RKO (cell line): ENCODE measurements around the gene NECAB2.
"Not testable (repeated sequence)": the region's sequence is repeated elsewhere in the genome, so short reads cannot be mapped to it uniquely, and the experiment has no call there.

ENCODE experiments used
- DNase-seq: peaks from one replicate; pipeline ENCODE4 v3.0.0-alpha.2; 2016; ENCODE audit warnings: low spot score

Gene NECAB2

GRCh38 chr16:83936581-83937165 lies 31.4 kb upstream of the NECAB2 start:
- DNase-seq = no peak

DNA sequence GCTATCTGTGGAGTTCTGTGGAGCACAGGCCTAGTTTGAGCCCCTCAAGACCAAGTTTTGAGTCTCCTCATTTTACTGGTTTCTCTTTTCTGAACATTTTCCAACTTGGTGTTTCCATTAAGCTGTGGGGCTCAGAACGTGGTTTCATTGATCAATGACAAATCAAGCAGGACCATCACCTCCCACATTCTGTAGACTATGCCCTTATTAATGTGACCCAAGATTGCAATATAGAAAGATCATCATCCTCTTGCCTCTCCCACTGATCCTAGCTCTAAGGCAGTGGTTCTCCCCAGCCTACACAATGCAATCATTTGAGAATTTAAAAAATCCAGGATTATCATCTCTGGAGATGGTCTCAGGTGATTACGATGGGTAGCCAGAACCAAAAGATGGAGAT lies 30.8 kb upstream of the NECAB2 start:
- no peak for DNase-seq

GRCh38 chr16:83937922-83938885 lies 29.8 kb upstream of the NECAB2 start:
- DNase-seq = no peak

DNA sequence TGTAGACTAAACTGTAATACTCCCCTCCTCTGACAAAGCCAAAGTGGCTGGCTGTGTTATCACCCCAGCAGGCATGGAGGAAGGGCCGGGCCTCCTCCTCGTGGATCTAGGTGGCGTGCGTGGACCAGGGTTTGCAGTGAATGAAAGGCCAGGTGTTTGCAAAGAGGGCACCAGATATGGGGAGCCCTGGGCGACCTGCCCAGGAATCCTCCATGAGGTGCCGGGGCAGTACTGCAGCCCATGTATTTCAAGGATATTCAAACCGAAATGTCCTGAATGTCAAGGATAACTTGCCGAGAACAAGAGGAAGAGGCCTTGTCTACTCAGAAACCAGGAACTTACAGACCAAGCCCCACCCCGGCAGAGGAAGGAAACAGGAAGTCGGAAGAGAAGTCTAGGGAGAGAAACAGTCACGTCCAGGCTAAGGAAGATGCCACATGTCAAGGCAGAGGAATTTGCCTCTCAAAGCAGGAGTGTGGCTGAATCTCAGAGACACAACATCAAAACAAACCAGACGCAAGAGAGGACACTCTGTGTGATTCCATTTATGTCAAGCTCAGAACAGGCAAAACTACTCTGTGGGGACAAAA lies 28.7 kb upstream of the NECAB2 start:
- no peak for DNase-seq

GRCh38 chr16:83940119-83940518 lies 27.9 kb upstream of the NECAB2 start:
- DNase-seq = no peak

DNA sequence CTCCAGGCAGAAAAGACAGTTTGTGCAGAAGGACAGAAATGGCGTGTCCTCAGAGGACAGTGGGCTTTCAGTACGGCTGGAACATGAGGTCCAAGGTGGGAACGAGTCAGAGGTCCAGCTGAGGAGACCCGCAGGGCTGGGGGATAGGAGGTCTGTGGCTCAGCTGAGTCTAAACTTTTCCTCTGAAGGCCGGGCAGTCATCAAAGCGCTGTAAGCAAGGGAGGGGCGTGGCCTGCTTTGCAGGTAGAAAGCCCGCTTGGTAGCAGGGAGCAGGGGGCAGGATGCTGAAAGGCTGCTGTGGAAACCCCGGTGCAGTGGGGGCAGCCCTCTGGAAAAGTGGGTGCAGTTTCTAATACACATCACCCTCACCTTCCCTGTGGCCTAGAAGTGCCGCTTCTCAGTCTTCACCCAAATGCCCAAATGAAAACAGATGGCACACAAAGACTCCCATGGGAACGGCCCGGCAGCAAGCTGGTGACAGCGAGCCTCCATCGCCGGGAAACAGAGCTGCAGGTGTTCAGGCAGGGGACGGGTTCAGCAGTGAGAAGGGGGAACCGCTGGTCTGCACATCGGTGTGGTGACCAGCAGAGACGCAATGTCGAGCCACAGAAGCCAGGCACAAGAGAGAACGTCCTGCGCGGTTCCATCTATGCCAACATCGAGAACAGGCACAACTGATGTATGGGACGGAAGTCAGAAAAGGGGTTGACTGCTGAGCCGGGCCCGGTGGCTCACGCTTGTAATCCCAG lies 27.2 kb upstream of the NECAB2 start:
- no peak for DNase-seq

- not testable (repeated sequence) for DNase-seq
Observed at GRCh38 chr16:83941546-83941945, 26.5 kb upstream of the NECAB2 start.

DNA sequence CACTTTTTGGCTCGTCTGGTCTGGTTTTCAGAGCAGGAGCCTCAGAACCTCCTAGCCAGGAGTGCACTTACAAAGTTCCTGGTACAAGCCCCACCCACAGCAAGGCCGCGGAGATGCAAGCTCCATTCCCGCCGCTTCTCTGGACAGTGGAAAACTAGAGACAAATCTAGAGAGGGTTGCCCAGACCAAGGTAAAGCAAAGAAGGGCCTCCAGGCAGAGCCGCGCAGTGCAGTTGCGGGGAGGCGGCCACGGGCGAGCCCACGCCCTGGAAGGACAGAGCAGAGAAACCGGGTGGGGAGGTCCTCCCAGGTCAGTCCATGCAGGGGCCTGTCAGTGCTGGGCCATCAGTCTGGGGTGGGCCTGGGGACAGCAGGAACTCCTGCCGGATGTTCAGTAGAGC lies 26.0 kb upstream of the NECAB2 start:
- DNase-seq = no peak

DNA sequence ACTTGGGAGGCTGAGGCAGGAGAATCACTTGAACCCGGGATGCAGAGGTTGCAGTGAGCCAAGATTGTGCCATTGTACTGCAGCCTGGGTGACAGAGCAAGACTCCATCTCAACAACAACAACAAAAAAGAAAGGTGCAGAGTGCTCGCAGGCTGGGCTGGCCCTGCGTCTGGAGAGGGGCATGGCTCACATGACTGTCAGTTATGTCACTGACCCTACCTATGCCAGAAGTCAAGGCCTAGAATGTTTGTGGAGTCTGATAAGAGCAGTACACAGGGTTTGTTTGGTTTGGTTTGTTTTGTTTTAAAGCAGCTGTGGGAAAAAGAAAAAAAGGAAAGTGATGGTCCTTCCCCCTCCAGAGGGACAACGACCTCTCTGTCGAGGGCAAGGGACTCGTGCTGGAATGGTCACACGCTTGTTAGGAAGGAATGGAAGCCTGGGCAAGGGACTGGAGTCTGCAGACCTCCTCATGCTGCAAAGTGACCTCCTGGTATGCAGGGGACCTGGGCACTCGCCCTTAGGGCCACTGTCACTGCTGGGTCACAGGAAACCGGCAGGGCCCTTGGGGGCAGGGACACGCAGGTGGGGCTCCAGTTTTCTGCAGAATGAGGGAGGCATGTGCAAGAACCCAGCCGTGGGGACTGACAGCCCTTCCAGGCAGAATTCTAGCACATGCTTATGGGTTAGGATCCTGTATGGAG lies 25.1 kb upstream of the NECAB2 start:
- DNase-seq = no peak

DNA sequence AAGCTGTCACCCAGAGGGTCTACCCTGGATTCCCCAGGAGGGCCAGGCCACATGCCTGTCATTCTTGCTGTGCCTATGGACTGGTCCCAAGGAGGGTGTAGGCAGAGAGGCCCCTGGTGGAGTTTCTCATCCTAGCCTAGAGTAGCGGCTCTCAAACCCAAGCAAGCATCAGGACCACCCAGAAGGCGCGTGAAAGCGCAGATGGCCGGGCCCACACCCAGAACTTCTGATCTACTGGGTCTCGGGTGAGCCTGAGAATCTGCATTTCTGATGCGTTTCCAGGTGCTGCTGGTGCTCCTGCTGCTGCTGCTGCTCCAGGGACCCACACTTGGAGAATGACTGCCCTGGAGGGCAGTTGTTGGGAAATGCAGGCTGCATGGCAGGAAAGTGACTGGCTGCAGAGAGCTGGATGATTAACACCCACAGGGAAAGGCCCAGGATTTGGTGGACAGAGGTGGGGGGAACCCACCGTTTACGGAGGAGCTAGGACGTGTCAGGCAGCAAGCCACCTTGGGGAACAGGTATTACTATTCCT lies 24.5 kb upstream of the NECAB2 start:
- no peak for DNase-seq

- DNase-seq = no peak
Observed at GRCh38 chr16:83945587-83945986, 22.5 kb upstream of the NECAB2 start.

DNA sequence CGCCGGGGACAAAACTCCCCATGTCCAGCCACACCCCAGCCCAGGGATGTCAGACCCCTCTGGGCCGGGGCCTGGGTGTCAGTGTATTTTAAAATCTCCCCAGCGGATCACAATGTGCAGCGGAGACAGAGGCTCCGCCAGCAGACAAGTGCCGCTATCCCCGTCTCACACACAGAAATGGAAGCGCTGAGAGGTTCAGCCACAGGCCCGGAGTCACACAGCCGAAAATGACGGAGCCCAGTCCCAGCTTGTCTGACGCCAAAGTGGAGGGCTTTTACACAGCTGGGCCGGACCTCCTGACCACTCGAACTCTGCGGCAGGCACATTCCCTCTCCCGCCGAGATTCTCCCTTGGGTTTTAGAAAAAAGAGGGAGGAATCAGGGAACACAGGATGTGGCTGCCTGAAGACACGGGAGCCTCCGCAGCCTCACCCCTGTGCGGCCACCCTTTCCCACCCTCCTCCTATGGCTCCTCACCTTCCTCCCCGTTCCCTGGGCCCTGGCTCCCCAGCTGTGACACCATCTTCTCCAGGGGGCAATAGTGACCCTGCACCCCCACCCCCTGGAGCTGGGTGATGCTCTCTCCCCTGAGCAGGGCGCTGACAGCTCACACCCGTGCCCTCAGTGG lies 21.8 kb upstream of the NECAB2 start:
- DNase-seq = no peak

DNA sequence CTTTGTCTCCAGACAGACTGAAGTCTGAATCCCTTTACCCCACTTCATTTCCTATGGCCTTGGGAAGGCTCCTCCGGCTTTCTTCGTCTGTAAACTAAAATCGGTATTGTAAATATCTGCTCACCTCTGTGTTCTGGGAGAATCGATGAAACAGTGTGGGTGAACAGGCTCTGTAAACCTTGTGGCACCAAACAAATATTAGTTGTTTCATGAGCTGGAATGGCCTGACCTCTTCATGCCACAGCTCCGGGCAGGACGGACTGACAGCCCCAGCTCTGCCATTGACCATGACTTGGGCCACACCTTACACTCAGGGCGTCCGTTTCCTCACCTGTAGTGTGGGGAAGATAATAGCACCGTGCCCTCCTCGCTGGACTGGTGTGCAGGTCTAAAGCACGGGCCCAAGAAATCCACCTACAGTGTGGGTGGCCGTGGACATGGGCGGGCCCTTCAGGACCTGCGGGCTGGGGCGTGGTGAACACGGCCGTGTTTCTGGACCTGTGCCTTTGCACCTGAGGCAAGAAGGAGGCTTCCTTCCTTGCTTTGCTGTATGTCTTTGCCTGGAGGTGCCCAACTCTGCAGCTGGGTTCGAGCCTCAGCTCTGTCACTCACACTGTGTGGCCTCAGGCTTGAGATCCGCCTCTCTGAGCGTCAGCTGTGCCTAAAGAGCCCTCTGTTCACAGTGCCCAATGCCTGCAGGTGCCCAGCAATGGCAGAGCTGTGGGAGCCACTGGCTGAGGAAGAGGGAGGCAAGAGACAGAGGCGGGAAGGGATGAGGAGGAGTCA lies 21.1 kb upstream of the NECAB2 start:
- DNase-seq = no peak

GRCh38 chr16:83947642-83948234 lies 20.3 kb upstream of the NECAB2 start:
- no peak for DNase-seq

GRCh38 chr16:83948914-83949723 lies 18.9 kb upstream of the NECAB2 start:
- DNase-seq = no peak

DNA sequence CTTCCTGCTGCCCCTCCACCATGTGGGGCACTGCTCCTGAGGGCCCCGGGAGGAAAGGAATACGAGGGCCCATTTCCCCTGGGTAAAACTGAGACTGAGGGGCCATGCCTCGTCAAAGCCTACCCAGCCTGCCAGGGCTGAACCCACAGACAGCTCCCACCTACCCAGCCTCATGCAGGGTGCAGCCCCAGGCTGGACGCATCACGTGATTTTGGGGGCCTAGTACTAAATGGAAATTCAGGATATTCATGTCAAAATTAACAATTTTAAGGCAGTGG lies 18.4 kb upstream of the NECAB2 start:
- no peak for DNase-seq

DNA sequence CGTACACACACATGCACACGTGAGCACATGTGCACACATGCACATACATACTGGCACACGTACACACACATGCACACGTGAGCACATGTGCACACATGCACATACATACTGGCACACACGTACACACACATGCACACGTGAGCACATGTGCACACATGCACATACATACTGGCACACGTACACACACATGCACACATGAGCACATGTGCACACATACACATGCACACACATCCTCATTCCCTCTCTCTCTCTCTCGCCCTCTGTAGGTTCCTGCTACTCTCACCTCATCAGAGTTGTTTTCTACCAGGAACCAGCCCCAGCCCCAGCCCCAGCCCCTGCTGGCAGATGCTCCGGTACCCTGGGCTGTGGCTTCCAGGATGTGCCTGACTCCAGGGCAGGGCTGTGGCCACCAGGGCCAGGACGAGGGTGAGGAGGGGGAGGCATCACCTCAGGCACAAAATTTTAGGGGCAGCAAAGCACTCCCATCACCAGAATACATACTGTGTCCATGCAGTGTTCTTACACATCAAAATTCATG lies 17.1 kb upstream of the NECAB2 start:
- DNase-seq = not testable (repeated sequence)

DNA sequence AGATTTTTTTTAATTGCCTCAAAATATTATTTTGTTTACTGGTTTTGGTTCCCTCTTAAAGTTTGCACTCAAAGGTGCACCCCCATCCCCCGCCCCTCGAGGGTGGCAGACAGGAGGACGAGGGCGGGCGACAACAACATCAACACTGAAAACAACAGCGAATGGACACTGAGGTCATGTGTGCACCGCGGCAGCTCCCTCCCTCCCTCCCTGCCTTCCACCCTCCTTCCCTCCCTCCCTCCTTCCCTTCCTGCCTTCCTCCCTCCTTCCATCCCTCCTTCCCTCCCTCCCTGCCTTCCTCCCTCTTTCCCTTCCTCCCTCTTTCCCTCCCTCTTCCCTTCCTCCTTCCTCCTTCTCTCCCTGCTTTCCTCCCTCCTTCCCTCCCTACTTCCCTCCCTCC lies 16.5 kb upstream of the NECAB2 start:
- no peak for DNase-seq

GRCh38 chr16:83952587-83952939 lies 15.5 kb upstream of the NECAB2 start:
- DNase-seq = peak; percentile 72
